GM19452 (cell line): ENCODE results near the gene ABCD1.
"Not testable (repeated sequence)": the region's sequence is repeated elsewhere in the genome, so short reads cannot be mapped to it uniquely, and the experiment has no call there.

ENCODE experiments used
- ATAC-seq: cut with Tn5 transposase; IDR thresholded peaks from one replicate; pipeline ENCODE4 v1.9.1; 2021; ENCODE audit not compliant: unreplicated experiment

ABCD1 gene

GRCh38 chrX:153709726-153710674, 14.7 kb upstream of the ABCD1 start:
- no peak for ATAC-seq

GRCh38 chrX:153714256-153714655, 10.4 kb upstream of the ABCD1 start:
- no peak for ATAC-seq

DNA sequence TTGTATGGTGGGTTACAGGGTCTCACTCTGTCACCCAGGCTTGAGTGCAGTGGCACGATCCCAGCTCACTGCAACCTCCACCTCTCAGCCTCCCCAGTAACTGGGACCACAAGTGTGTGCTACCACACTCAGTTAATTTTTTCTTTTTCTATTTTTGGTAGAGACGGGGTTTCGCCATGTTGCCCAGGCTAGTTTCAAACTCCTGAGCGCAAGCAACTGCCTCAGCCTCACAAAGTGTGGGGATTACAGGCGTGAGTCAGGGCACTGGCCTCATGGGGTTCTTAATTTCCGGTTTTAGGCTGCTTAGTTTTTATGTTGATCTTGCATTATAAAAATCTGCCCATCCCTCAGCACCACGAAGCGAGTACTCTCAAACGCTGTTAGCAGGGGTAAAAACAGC, 7.2 kb upstream of the ABCD1 start:
- ATAC-seq: no peak

DNA sequence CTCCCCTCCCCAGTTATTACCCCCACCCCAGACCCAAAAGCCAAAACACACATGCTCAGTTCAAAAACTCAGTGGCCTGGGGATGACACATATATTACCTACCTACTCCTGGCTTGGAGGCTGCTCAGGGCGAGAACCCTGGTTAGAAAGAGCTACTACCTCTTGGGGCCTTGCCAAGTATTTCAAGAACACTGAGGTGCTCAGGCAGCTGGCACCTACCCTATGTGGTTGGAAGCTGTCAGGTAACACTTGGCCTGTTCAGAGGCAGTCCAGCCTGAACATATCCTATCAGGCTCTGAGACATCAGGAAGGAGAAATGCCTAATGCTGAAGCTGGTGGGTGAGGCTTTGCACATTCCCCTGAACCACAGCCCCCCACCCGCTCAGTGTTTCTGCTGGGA, 5.4 kb upstream of the ABCD1 start:
- ATAC-seq: no peak

DNA sequence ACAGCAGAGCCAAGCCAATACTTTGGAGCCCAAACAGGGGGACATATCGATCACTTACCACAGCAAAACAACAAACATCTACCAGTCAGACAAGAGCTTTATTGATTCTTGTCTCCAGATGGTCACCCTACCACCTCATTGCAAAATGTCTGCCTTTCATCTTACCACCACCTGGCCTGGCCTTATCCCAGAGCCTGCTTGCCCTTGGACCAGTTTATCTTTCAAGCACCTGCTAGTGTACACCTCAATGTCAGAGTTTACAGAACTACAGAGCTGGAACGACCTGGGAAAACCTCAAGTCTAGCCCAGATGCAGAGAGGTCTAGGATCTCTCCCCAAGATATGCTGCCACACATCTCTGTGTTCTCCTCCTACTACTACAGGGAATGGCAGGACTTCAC, 5.0 kb upstream of the ABCD1 start:
- no peak for ATAC-seq

- no peak for ATAC-seq
Observed at GRCh38 chrX:153722704-153723350, 1.8 kb upstream of the ABCD1 start.

GRCh38 chrX:153723351-153724251, 1.1 kb upstream of the ABCD1 start:
- peak; percentile 37 for ATAC-seq

DNA sequence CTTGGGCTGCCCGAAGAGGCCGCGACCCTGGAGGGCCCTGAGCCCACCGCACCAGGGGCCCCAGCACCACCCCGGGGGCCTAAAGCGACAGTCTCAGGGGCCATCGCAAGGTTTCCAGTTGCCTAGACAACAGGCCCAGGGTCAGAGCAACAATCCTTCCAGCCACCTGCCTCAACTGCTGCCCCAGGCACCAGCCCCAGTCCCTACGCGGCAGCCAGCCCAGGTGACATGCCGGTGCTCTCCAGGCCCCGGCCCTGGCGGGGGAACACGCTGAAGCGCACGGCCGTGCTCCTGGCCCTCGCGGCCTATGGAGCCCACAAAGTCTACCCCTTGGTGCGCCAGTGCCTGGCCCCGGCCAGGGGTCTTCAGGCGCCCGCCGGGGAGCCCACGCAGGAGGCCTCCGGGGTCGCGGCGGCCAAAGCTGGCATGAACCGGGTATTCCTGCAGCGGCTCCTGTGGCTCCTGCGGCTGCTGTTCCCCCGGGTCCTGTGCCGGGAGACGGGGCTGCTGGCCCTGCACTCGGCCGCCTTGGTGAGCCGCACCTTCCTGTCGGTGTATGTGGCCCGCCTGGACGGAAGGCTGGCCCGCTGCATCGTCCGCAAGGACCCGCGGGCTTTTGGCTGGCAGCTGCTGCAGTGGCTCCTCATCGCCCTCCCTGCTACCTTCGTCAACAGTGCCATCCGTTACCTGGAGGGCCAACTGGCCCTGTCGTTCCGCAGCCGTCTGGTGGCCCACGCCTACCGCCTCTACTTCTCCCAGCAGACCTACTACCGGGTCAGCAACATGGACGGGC, 579 bp downstream of the ABCD1 start:
- no peak for ATAC-seq

- no peak for ATAC-seq
Observed at GRCh38 chrX:153725832-153726285, 1.2 kb downstream of the ABCD1 start.

- ATAC-seq: peak; percentile 36
Observed at GRCh38 chrX:153726286-153727122, 1.8 kb downstream of the ABCD1 start.

GRCh38 chrX:153727123-153727931, 2.7 kb downstream of the ABCD1 start:
- ATAC-seq: no peak

- ATAC-seq: no peak
Observed at GRCh38 chrX:153728095-153728494, 3.4 kb downstream of the ABCD1 start.

DNA sequence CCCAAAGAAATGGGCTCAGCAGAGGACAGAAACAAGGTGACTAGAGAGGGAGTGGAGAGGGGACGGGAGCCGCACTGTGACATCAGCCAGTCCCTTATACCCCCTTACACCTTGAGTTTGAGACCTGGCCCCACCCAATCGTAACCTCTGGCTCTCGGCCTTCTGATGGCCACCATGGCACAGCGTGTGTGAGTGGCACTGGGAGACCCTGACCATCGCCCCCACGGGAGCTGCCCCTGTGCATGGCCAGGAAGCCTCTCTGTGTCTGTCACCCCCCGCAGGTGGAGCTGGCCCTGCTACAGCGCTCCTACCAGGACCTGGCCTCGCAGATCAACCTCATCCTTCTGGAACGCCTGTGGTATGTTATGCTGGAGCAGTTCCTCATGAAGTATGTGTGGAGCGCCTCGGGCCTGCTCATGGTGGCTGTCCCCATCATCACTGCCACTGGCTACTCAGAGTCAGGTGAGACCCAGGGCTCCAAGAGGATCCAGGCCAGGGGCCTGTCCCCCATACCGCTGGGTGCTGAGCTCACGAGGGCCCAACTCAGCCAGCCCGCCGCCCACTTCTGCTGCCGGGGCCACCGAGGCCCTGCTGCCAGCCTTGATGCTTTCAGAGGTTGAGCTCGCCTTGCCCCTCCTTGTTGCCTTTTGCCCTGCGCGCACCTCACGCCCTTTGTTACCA, 4.4 kb downstream of the ABCD1 start:
- no peak for ATAC-seq

GRCh38 chrX:153730115-153730514, 5.5 kb downstream of the ABCD1 start:
- not testable (repeated sequence) for ATAC-seq

- no peak for ATAC-seq
Observed at GRCh38 chrX:153731117-153731844, 6.6 kb downstream of the ABCD1 start.

DNA sequence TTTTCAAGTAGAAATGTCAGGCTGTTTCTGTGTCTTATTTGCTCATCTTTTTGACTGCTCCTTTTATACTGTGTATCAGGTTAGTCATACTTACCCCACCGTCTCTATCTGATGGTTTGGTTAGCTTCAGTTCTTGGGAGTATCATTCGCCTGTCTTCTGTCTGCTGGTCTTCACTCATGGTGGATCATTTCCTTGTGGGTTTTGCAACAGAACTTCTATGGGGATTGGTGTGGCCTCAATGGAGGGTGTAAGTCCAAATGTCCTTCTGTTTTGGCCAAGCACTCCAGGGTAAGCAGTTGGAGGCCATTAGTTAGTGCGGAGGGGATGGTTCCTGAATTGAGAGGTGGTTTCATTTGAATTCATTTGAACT, 7.2 kb downstream of the ABCD1 start:
- ATAC-seq: no peak

GRCh38 chrX:153732401-153732800, 7.7 kb downstream of the ABCD1 start:
- no peak for ATAC-seq
